NB4 (cell line): Measurements from ENCODE around the gene HDGFL2.

ENCODE experiments used
- DNase-seq: peaks from one replicate; pipeline ENCODE4 v3.0.0; 2010; ENCODE audit warnings: low read depth
- H3K4me3 ChIP-seq: one replicate; pipeline ENCODE4 v1.5.1; 2011; ENCODE audit warnings: mild to moderate bottlenecking, low read depth, low read length, moderate library complexity
- MYC ChIP-seq: IDR thresholded peaks from 2 replicates; pipeline ENCODE4 v1.6.1; 2011; ENCODE audit warnings: low read depth, low read length
- POLR2A ChIP-seq: IDR thresholded peaks from 2 replicates; pipeline ENCODE4 v1.6.1; 2011; ENCODE audit warnings: mild to moderate bottlenecking; ENCODE audit not compliant: insufficient read length; ENCODE audit errors: extremely low read depth
- TF ChIP-seq, protein P1 (sequence below): IDR thresholded peaks from one replicate; pipeline ENCODE4 v1.5.1; 2012; ENCODE audit warnings: low read depth, low read length
- TF ChIP-seq, protein P2 (sequence below): IDR thresholded peaks from 2 replicates; pipeline ENCODE4 v1.6.1; 2011; ENCODE audit warnings: low read depth, low read length

Gene HDGFL2

DNA sequence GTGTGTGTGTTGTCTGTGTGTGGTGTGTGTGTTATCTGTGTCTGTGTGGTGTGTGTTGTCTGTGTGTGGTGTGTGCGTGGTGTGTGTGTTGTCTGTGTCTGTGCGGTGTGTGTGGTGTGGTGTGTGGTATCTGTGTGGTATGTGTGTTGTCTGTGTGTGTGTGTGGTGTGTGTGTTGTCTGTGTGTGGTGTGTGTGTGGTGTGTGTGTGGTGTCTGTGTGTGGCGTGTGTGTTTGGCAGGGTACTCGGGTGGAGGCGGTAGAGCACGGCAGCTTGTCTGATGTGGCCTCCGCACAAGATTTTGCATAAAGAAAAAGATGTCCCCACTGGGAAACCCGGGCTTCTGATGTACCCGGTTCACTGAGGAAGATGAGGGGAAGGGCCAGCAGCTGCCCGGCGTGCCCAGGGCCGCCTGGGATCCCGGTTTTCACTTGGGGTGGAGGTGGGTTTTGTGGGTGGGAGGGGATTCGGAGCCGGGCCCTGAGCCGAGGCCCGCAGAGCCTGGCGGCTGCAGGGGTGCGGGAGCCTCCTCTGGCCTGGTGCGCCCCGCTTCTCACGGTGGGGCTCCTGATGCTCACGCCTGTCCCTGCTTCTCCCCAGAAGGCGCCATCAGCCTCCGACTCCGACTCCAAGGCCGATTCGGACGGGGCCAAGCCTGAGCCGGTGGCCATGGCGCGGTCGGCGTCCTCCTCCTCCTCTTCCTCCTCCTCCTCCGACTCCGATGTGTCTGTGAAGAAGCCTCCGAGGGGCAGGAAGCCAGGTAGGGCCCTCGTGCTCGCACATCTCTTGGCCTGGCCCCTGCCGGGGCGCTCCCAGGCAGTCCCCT is 21.2 kb downstream of the HDGFL2 start:
- no peak overlapping the region for H3K4me3 ChIP-seq
- TF ChIP-seq, protein P1, sequence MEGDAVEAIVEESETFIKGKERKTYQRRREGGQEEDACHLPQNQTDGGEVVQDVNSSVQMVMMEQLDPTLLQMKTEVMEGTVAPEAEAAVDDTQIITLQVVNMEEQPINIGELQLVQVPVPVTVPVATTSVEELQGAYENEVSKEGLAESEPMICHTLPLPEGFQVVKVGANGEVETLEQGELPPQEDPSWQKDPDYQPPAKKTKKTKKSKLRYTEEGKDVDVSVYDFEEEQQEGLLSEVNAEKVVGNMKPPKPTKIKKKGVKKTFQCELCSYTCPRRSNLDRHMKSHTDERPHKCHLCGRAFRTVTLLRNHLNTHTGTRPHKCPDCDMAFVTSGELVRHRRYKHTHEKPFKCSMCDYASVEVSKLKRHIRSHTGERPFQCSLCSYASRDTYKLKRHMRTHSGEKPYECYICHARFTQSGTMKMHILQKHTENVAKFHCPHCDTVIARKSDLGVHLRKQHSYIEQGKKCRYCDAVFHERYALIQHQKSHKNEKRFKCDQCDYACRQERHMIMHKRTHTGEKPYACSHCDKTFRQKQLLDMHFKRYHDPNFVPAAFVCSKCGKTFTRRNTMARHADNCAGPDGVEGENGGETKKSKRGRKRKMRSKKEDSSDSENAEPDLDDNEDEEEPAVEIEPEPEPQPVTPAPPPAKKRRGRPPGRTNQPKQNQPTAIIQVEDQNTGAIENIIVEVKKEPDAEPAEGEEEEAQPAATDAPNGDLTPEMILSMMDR = no peak
- TF ChIP-seq MYC = no peak
- no peak for TF ChIP-seq POLR2A
- TF ChIP-seq, protein P2, sequence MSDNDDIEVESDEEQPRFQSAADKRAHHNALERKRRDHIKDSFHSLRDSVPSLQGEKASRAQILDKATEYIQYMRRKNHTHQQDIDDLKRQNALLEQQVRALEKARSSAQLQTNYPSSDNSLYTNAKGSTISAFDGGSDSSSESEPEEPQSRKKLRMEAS = no peak

DNA sequence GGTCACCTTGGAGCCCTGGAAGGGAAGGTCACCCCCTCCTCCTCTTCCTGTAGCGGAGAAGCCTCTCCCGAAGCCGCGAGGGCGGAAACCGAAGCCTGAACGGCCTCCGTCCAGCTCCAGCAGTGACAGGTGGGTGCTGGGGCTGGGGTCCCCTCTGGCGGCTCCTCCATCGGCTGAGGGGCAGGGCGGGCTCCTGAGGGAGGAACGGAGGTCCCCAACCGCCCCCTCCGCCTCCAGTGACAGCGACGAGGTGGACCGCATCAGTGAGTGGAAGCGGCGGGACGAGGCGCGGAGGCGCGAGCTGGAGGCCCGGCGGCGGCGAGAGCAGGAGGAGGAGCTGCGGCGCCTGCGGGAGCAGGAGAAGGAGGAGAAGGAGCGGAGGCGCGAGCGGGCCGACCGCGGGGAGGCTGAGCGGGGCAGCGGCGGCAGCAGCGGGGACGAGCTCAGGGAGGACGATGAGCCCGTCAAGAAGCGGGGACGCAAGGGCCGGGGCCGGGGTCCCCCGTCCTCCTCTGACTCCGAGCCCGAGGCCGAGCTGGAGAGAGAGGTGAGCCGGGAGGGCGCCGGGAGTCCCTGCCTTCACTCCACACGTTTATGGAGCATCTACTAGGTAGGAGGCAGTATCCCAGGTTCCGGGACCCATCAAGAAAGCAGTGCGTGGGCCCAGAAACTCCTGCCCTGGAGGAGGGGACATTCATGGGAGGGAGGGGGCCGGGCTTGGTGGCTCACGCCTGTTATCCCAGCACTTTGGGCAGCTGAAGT is 22.0 kb downstream of the HDGFL2 start:
- TF ChIP-seq, protein P2 = no peak
- no peak for TF ChIP-seq MYC
- no peak for TF ChIP-seq POLR2A
- TF ChIP-seq, protein P1 = no peak
- no peak for DNase-seq
- H3K4me3 ChIP-seq = no peak overlapping the region

More for the DNA sequence above, 21.2 kb downstream of the HDGFL2 start:
- no peak for DNase-seq

DNA sequence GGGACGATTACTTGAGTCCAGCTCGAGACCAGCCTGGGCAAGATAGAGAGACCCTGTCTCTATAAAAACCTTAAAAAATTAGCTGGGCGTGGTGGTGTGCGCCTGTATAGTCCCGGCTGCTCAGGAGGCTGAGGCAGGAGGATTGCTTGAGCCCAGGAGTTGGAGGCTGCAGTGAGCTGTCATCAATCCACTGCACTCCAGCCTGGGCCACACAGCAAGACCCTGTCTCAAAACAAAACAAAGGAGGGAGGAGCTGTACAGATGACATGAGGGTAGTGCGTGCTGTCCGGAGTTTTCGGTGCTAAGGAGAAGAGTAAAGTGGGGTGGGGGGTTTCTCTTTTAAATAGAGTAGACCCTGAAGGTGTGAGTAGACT is 22.6 kb downstream of the HDGFL2 start:
- H3K4me3 ChIP-seq = no peak overlapping the region
- TF ChIP-seq, protein P2 = no peak
- TF ChIP-seq MYC = no peak
- TF ChIP-seq POLR2A = no peak
- TF ChIP-seq, protein P1 = no peak
- no peak for DNase-seq

DNA sequence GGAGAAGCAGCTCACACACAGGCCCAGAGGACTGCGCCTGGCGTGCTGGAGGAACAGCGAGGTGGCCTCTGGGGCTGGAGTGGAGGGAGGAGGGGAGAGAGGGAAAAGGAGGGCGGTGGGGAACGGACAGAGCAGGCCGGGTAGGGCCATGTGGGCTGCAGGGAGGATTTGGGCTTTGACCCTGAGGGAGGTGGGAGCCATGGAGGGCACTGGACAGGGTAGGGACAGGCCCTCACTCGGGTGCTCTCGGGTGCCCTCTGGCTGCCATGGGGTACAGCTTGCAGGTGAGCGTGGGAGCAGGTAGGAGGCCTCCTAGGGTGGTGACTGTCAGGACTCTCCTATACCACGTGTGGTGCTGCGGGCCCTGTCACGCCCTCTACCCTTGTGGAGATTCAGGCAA is 23.4 kb downstream of the HDGFL2 start:
- TF ChIP-seq MYC (no peak), POLR2A (no peak)
- TF ChIP-seq, protein P1 = no peak
- TF ChIP-seq, protein P2 = no peak
- no peak overlapping the region for H3K4me3 ChIP-seq
- no peak for DNase-seq

DNA sequence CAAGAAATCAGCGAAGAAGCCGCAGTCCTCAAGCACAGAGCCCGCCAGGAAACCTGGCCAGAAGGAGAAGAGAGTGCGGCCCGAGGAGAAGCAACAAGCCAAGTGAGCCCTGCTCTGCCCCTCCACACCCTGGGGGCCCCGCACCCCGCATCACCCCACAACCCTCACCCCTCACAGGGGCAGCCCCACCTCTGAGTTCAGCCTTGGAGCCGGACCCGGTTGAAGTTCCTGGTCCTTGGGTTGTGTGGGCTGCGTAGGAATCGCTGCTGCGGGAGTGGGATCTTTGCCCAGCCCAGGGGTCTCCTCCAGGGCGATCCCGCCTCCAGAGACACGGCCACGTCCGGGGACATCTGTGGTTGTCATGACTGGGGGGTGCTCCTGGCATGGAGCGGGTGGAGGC is 24.2 kb downstream of the HDGFL2 start:
- TF ChIP-seq MYC (no peak), POLR2A (no peak)
- TF ChIP-seq, protein P1 = no peak
- TF ChIP-seq, protein P2 = no peak
- DNase-seq = no peak

More for the DNA sequence above, 24.2 kb downstream of the HDGFL2 start:
- H3K4me3 ChIP-seq = no peak overlapping the region
